Loucy (cell line): ENCODE data around the gene GPHA2.

Experiments used
- CTCF ChIP-seq: fragments of 200-600 bp; sonication (generic); conservative IDR thresholded peaks from 2 replicates; pipeline ENCODE4 v1.5.1; 2014; ENCODE audit warnings: mild to moderate bottlenecking, antibody characterized with exemption, low read length
- EZH2phosphoT487 ChIP-seq: fragments of 200-600 bp; IDR thresholded peaks from 2 replicates; pipeline ENCODE4 v1.6.1; 2018; ENCODE audit warnings: antibody characterized with exemption, mild to moderate bottlenecking, moderate library complexity, borderline replicate concordance

GRCh38 chr11:64911689-64912088, 24.0 kb downstream of the GPHA2 start:
- TF ChIP-seq CTCF (no peak), EZH2phosphoT487 (no peak)
